Measurements from ENCODE around the gene SLC6A8.
A peak's percentile ranks its signal among the peaks of the same experiment; 100 is the strongest.

The SLC6A8 gene

DNA sequence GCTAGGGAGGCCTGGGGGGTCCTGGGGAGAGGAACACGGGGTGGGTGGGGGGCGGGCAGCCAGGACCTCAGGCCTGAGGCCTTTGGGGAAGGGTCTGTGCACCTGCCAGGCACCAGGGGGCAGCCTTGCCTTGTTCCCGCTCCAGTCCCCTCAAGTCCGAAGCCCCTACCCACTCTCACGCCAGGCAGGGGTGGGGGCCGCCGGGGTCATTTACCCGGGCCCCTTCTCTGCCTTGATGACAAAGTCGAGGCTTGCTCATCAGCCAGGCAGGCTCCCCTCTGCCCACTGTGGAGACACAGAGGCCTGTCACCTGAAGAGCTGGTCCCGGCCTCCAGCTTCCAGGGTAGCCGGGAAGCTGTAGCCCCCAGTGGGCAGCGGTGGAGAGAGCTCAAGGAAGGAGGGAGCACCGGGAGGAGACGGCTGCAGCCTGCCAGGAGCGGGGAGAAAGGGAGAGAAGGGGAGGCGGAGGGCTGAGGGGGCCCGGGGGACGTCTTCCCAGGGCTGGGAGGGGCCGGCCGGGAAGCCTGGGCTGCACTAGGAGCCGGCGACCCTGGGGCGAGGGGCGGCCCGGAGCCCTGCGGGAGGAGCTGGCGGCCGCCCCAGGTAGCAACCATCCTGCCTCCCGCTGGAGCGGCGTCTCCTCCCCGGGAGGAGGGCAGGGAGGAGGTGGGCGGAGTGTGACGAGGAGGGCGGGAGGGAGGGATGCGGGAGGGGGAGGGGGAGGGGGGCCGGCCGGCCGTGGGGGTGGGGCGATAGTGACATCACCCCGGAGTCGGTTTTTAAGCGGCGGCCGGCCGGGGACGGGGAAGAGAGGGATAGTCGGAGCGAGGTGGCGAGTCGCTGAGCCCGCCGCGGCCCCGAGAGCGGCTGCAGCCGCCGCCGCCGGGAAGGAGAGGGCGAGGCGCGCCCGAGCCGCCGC, at the start of gene SLC6A8:
Gene SLC6A8 (plus strand): TSS at position 806 of the 919 bp plus-strand sequence. CDS start 649 bp downstream, outside the sequence.
- DNase-seq (ENCODE audit: low read depth in 3 of 3, low spot score in 1 of 3) = peak in 1 of 3 donors; percentile 20

DNA sequence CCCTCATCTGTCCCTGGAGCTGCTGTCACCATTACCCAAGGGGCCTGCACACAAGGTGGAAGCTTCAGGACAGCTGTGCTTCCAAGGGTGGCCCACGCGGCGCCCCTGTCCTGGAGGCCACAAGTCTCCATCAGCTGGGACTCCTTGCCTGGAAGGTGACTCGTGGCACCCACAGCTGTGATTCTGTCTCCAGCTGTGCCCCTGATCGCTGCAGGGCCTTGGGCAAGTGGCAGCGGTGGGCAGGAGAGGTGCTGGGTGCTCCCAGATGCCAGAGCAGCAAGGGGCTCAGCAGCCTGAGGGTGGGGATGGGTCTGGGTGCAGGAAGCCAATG, 49.7 kb upstream of the SLC6A8 start:
- no peak for DNase-seq (ENCODE audit: low read depth in 3 of 3, low spot score in 1 of 3)

DNA sequence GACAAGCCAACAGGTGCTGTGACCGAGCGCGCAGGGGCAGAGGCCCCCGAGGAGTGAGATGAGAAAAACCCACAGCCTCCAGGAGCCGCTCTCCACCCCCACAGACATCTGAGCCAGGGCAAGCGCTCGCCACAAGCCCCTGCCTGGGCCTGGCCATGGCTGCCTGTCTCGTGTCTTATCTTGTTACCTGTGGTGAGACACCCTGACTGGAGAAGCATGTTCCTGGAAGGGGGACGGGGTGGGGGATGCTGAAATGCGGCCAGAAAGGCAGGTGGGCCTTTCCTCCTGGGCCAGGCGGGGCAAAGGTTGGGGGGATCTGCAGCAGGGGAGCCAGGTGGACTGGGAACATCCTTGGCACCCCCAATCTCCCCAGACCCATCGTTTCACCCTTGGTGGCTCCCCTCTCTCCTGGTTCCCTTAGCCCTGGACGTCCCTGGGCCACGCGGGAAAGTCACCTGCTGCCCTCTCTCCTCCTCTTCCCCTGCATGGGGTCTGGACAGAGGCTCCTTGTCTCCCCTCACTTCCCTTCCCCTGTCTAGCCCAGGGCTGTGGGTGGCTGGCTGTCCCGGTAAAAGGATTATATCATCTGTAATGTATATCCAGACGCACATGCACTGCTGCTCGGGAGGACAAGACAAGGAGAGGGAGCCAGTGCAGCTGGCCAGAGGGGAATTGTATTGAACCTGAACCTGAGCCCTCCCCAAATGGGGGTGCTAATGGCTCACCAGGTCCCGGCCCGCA, 49.1 kb upstream of the SLC6A8 start:
- no peak for DNase-seq (ENCODE audit: low read depth in 3 of 3, low spot score in 1 of 3)

DNA sequence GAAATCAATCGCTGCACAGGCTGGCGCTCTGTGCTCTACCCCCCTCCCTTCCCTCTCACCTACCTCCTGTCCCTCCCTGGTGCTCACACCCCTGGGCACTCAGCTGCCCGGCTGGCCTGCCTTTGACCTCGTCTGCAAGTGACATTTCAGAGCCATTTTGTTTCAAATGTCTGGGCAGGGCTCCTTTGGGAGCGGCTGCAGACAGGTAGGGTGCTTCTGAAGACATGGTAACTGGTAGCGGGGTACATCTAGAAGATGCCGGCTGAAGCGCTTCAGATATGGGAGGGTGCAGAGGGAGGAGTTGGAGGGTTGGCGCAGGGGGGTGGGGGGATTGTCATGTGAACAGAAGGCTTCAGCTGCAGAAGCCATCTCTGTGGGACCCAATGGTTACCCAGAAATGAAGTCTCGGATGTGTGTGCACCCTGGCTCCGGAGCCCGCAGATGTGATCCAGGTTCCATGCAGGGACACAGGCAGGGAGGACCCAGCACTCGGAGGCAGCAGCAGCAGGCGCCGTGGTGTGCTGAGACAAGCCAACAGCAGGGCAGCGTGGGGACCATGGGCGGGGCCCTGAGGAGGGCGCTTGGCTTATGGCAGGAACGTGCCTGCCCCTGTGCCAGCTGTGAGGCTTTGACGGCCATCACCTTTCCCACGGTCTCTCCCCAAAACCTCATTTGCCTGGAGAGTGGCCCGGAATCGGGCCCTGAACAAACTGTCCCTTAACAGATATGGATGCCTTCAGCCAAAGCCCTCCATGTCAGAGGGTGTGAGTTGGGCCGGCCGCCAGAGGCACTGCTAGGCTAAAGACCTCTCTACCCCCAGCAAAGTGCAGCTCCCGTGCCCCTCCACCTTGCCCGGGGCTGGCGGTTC, 48.3 kb upstream of the SLC6A8 start:
- no peak for DNase-seq (ENCODE audit: low read depth in 3 of 3, low spot score in 1 of 3)

DNA sequence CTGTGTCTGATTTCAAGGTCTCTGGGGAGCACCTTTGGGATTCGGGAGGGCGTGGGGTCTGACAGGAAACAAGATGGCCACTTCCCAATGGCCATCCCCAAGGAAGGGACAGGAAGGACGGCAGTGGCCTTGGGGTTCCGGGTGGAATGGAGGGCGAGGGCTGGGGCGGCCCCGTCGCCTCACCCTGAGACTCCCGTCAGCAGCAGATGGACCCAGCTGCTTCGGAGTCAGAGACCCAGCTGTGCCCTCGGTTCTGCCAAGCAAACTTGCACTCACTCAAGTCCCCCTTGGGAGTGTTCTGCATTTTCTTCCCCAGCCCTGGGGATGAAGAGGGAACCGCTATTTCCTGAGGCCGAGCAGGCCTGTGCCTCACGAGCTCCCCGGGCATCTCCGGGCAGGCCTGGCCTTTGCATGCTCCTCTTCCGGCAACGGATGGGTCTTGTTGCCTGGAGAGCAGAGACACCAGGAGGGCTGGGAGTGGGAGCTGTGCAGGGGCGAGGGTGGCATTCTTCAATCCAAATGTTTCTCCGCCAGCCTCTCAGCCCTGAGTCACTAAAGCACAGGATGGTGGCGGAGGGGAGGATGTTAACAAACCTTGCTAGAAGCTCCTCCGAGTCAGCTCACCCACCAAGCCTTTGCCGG, 47.6 kb upstream of the SLC6A8 start:
- DNase-seq (ENCODE audit: low read depth in 3 of 3, low spot score in 1 of 3) = no peak

DNA sequence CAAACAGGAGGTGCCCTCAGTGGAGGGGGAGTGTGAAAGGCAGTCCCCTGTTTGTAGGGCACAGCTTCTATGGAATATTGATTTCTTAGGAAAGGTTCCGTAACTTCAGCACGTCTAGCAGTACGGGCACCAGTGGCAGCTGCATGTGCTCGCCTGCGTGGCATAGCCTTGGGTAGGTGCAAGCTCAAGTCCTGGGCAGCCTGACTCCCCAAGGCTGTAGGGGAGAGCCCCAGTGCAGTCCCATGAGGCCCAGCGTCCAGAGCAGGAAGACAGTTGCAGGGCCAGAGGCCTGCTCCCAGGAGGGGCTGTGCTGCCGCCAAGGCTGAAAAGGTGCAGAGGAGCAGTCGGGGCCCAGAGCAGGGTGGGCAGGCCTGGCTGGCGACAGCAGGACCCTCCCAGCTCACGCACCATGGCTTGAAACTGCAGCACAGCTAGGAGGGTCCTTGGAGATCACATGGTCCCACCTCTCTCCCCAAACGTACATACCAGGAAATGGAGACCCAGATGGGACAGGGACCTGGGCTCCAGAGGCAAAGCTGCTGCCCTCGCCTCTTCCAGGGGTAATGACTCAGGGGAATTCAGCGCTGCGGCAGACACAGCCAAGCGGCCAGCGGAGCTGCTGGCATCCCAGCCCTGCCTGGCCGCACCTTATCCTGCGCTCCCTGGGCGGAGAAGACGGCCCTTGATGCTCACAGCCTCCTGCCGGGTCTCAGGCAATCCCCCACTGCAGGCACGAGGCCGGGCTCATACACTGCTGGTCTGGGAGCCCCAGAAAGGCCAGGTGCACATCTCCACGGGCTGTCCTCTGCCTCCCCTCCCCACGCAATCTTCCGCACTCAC, 46.8 kb upstream of the SLC6A8 start:
- DNase-seq (ENCODE audit: low read depth in 3 of 3, low spot score in 1 of 3) = no peak

DNA sequence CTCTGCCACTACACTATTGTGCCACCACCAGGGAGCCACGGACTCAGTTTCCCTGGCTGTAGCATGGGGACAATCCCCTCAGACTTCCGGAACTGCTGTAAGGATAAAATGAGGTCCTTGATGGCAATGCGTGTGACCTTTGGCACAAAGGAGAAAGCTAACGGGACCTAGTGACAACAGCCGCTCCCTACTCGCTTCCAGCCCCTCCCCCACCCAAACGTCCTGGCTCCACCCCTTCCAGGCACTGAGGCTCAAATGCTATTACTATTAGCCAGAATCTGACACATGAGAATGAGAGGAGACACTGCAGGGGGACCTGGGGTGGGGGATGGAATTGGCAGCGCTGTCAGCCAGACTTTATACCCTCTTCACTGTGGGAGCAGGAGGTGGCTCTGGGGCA, 46.1 kb upstream of the SLC6A8 start:
- DNase-seq (ENCODE audit: low read depth in 3 of 3, low spot score in 1 of 3) = no peak

DNA sequence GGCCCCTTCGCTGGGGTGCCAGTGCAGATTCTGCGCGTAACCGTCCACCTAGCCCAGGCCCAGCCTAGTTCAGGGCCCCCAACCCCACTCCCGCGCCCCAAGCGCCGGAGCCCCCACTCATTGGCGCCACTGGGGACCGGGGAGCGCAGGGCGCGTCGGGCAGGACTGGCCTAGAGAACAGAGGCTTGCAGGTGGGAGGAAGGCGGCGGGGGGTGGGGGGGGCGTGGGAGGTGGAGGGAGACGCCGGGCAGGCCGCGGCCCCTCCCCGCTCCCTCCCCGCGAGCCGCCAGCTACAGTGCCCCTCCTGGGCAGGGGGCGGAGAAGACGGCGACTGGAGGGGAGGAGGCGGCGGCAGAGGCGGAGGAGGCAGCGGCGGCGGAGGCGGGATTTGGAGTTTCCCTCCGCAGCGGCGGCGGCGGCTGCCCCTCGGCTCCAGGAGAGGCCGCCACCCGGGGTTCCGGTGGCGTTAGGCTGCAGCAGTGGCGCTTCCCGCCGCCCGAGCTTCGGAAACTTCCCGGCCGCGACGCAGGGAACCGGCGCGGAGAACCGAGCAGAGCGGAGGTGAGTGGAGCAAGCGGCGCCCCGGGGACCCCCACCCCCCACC, 45.6 kb upstream of the SLC6A8 start:
- no peak for DNase-seq (ENCODE audit: low read depth in 3 of 3, low spot score in 1 of 3)

DNA sequence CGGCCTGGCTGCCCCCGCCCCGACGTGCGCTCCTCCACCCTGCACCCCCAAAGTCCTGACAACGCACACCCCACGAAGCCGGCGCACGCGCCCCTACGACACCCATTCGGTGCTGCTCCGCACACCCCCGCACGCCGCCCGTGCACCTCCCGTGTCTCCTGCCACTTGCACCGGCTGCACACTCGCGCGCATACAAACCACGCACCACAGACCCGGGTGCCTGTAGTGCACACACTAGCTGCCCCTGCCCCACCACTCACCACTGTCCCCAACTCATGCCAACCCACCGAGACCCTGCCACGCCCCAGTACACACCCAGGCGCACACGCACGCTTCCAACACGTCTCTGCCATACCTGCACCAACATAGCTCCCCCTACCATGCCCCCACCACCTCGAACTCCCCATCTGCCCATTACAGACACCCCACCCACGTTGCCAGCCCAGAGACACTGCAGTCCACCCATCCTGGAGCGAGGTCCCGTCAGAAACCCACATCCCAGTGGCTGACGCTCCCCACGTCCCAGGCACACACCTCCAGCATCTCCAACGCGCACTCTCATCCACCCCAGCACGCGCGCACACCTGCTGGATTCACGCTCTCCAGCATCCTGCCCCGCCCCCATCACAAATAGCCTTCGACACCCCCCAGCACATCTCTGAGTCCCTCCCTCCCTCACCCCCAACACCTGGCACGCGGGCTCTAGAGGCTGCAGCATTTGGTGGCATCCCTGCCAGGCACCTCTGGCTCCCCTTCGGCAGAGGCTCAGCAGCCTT, 44.9 kb upstream of the SLC6A8 start:
- DNase-seq (ENCODE audit: low read depth in 3 of 3, low spot score in 1 of 3) = no peak

DNA sequence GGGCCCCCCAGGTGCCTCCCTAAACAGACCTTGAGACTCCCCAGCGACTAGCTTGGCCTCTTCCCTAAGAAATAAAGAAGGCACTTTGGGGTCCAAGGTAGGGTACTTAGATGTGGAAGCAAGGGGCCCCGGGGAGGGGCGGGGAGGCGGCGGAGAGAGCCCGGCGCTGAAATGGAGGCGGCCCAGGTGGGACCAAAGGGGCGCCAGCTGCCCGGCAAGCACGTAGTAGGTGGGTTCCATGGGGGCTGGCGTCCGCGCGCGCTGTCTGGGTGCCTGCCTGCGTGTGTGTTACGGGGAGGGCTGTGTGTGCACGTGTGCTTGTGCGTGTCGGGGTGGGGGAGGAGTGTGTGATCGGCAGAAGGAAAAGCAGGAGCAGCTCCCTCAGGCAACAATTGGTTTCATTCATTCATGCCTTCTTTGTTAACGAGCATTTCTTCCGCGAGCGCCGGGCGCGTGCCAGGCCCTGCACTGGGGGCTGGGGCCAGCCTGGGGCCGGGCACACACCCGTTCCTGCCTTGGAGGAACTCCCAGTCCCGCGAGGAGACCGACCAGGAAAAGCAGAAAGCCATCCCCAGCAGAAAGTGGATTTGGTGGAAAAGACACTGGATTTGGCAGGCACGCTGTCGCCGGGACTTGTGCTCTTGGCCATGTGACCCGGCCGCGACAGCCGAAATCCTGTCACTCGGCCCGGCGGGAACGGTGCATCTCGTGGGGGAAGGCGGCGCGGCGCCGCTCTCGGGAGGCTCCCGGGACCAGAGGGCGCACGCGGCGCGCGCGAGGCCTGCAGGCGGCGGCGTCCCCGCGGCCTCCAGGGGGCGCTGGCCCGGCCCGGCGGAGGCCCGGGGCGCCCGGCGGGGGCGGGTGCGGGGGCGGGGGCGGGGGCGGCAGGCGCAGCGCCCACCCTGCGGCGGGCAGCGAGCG, 44.0 kb upstream of the SLC6A8 start:
- no peak for DNase-seq (ENCODE audit: low read depth in 3 of 3, low spot score in 1 of 3)

DNA sequence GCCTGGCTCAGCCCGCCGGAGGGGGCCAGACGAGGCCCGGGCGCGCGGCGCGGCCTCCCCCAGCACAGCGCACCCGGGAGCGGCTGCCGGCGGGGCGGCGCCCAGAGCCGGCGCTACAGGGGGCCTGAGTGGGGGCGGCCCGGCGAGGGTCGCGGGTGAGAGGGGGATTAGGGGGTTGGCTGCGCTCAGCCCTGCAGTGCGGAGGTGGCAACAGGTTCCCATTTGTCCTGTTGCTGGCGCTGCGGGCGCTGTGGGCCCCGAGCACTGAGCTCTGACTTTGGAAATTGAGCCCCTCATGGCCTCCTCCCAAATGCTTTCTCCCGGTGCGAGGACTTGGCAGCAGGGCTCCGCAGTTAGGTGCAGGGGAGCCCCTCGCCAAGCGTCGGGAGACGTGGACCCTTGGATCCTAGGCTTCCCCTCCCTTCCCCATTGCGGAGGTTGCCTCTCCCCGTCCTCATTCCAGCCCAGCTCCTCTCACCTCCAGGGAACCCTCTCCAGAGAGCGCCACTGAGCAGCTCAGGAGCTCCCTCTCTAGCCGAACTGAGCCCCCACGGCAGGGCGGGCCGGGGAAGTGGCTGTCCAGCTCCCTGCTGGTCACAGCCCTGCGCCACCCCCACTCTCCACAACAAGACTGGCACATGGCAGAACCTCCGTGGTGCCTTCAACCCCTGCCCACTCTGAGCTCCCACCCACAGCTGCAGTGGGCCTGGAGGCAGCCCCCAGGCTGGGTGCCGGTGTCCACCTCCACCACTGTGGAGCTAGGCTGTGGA, 43.2 kb upstream of the SLC6A8 start:
- no peak for DNase-seq (ENCODE audit: low read depth in 3 of 3, low spot score in 1 of 3)

DNA sequence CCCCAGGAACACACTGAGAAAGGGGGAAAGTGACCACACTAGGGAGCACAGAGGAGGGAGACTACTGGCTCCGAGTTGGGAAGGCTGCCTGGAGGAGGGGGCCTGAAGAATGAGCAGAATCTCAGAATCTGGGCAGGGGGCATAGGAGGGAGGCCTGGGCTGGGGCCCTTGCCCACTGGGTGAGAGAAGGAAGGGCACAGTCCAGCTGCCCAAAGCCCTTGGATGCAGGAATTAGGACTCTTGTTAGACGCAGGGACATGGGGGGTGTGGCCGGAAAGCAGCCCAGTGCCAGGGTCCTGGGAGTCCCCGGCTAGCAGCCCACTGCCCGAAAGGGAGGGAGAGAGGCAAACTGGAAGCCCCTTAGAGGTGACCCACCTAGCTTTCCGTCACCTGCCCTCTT, 42.6 kb upstream of the SLC6A8 start:
- no peak for DNase-seq (ENCODE audit: low read depth in 3 of 3, low spot score in 1 of 3)

DNA sequence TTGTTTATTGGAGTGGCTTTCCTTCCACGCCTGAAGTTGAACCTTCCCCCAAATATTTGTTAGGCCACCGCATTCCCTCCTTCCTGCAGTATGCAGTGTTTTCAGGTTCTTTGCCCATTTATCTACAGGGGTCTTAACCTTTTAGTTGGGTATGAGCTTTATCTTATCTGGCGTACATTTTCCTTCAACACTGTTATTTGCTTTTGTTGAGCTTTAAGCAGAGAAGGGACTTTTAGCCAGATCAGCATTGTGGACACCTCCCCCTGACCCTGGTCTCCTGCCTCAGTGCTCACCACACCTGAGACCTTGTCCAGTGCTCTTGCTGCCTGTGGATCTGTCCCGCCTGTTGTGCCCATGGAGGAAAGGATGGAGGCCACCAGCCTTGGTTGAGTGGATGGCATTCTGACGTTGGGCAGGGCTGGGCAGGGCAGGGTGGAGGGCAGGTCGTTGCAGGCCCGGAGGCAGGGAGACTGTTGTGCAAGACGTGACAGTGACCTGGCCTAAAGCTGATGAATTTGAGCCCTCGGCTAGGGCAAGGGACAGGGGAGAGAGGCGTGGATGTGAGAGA, 41.7 kb upstream of the SLC6A8 start:
- no peak for DNase-seq (ENCODE audit: low read depth in 3 of 3, low spot score in 1 of 3)

DNA sequence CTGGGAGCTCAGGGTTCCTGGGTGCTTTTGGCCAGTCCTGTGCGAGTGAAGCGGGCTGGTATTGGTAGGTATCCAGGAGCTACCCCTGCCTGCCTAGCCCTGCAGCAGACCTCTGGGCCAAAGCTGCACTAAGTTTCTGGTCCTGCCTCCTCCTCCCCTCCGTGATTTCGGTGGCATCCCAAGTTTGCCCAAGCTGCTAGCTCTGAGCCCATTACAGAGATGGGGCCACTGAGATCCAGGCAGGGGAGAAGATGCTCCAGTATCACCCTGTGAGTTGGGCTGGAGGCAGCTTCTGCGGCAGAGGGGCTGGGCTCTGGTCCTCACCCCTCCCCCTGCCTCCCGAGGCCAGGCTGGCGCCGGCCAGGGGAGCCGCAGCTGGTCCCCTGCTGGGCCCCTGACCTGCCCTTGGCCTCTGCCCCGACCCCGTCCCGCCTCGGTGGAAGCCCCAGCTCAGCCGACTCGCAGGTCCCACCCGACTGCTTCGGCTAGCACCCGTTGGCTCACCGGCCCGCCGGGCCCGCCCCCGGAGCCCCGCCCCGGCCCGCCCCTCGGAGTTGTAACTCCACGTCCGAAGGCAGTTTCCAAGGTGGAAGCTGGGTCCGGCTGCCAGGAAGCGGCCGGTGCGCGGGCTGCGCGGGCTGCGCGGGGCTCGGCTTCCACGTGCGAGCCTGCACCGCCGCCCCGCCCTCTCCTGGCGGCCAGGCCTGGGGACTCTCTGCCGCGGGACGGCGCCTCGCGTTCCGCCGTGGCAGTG, 40.9 kb upstream of the SLC6A8 start, which contains the start of gene DUSP9:
Gene DUSP9 (plus strand): TSS at position 584 of the 754 bp plus-strand sequence. CDS start 751 bp downstream, outside the sequence.
- DNase-seq (ENCODE audit: low read depth in 3 of 3, low spot score in 1 of 3) = no peak

DNA sequence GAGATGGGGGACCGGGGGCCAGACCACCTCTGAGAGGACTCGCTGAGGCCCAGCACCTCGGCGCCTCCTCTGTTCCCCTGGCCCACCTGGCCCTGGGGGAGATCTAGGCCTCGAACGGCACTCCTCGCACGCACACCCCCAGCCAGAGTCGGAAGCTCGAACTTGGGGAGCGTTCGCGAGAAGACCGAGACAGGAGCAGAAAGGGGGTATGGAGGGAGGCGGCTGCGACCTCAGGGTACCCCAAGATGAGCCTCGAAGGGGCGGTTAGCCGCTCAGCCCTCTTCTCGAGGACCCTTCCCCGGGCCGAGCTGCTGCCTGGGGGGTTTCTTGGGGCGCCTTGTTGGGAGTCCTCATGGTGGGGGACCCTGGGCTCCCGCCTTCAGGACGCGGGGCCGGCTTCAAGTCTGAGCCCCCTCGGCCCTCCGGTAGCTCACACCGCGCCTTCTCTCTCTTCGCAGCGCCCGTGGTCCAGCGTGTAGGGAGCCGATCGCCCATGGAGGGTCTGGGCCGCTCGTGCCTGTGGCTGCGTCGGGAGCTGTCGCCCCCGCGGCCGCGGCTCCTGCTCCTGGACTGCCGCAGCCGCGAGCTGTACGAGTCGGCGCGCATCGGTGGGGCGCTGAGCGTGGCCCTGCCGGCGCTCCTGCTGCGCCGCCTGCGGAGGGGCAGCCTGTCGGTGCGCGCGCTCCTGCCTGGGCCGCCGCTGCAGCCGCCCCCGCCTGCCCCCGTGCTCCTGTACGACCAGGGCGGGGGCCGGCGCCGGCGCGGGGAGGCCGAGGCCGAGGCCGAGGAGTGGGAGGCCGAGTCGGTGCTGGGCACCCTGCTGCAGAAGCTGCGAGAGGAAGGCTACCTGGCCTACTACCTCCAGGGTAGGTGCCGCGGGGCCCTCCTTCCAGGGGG, 40.0 kb upstream of the SLC6A8 start:
- no peak for DNase-seq (ENCODE audit: low read depth in 3 of 3, low spot score in 1 of 3)
